HG02870 (cell line): Measurements from ENCODE around the gene VDAC1.

Experiments used
- ATAC-seq: cut with Tn5 transposase; IDR thresholded peaks from one replicate; pipeline ENCODE4 v1.9.1; 2021; ENCODE audit warnings: mild to moderate bottlenecking, moderate library complexity; ENCODE audit not compliant: unreplicated experiment

Gene VDAC1

GRCh38 chr5:134025786-134026185 lies 21.0 kb upstream of the VDAC1 start:
- ATAC-seq: no peak

- ATAC-seq: no peak
Measured at GRCh38 chr5:134024811-134025210, 20.0 kb upstream of the VDAC1 start.

- no peak for ATAC-seq
Measured at GRCh38 chr5:134022333-134022732, 17.6 kb upstream of the VDAC1 start.

GRCh38 chr5:134020188-134020587 lies 15.4 kb upstream of the VDAC1 start:
- no peak for ATAC-seq

GRCh38 chr5:134019636-134020035 lies 14.9 kb upstream of the VDAC1 start:
- no peak for ATAC-seq

- ATAC-seq: no peak
Measured at GRCh38 chr5:134018986-134019316, 14.2 kb upstream of the VDAC1 start.

GRCh38 chr5:134018154-134018985 lies 13.6 kb upstream of the VDAC1 start:
- ATAC-seq: no peak

GRCh38 chr5:134008266-134008749 lies 3.5 kb upstream of the VDAC1 start:
- no peak for ATAC-seq

GRCh38 chr5:134007581-134008265 lies 2.9 kb upstream of the VDAC1 start:
- ATAC-seq: no peak

GRCh38 chr5:134006115-134006514 lies 1.3 kb upstream of the VDAC1 start:
- ATAC-seq: no peak

GRCh38 chr5:134005417-134006061 lies 764 bp upstream of the VDAC1 start:
- no peak for ATAC-seq

- peak; percentile 27 for ATAC-seq
Measured at GRCh38 chr5:134003817-134004625, 754 bp downstream of the VDAC1 start.

GRCh38 chr5:134003064-134003816 lies 1.5 kb downstream of the VDAC1 start:
- ATAC-seq: no peak

GRCh38 chr5:134001938-134002731 lies 2.6 kb downstream of the VDAC1 start:
- no peak for ATAC-seq

- ATAC-seq: no peak
Measured at GRCh38 chr5:134000696-134001453, 3.9 kb downstream of the VDAC1 start.

GRCh38 chr5:134000091-134000511 lies 4.7 kb downstream of the VDAC1 start:
- no peak for ATAC-seq

GRCh38 chr5:133998807-133999206 lies 6.0 kb downstream of the VDAC1 start:
- no peak for ATAC-seq

GRCh38 chr5:133998042-133998441 lies 6.7 kb downstream of the VDAC1 start:
- ATAC-seq: no peak
